ENCODE measurements around the gene LRRC70. TPM values are rescaled to one million over a fixed set of nuclear protein-coding genes. Genes with fewer than 3 reads are reported as not detected.

The LRRC70 gene
- total and polyA plus RNA-seq, 2 experiments from 2014 or later, result 0.15 to 1.7 TPM

DNA sequence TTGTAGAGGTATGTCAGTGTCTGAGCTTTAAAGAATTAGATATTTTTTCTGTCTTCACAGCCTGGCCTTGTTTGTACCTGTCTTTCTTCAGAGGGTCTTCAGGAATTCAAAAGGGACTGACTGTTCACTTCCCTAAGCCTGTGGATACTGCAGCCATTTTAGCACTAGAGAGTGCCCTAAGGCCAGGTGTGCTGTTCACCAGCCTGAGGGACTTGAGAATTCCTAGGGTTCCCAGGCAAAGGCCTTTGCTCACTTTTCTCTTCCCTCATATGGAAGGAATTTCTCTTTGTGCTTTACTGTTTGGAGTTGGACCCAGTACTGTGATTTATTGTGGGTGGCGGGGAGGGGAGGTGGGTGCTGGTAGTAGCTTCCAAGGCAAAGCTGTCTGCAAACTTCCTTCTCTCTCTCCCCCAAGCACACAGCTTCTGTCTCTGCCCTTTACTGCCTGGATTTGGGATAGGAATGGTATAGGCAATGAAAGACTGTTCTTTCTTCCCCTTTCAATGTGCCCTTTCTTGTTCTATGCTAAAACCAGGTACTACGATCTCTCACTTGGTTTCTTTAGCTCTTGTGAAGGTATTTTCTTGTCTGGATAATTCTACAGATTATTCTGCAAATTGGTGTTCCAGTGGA, 9.7 kb upstream of the LRRC70 start:
- Mint-ChIP-seq H3K4me1 (peaks cover 15% of the 10 kb centered on the region), H3K27ac (peak overlapping the region; percentile 63), H3K9me3 (peaks cover 23% of the 10 kb centered on the region), H3K27me3 (ENCODE audit: insufficient read depth, low read depth, poor library complexity) (peaks cover 3% of the 10 kb centered on the region), H3K4me3 (no peak overlapping the region), H3K36me3 (ENCODE audit: low read depth) (peaks cover 48% of the 10 kb centered on the region)
- H3K9me2 ChIP-seq (ENCODE audit: insufficient read depth), result no peaks in the 10 kb centered on the region
- no peak overlapping the region for H3K4me3 ChIP-seq
- peaks cover 3% of the 10 kb centered on the region; the same call in 1 of the 2 replicates for H3K79me2 ChIP-seq (replicated peaks; ENCODE audit: insufficient read depth)
- H3K27me3 ChIP-seq (ENCODE audit: insufficient read depth), result no peaks in the 10 kb centered on the region
- H3K4me1 ChIP-seq (ENCODE audit: insufficient read depth), result peaks cover 10% of the 10 kb centered on the region
- H3K27ac ChIP-seq (ENCODE audit: low read depth), result peak overlapping the region; percentile 56; the same call in 1 of the 2 replicates
- peak; percentile 66 for DNase-seq (ENCODE audit: low spot score)
- peak; percentile 90 for ATAC-seq
- H2AFZ ChIP-seq, result no peak overlapping the region
- no peaks in the 10 kb centered on the region for H3F3A ChIP-seq (replicated peaks; ENCODE audit: low read depth)
- H3K4me2 ChIP-seq, result peak overlapping the region; percentile 9; the same call in 1 of the 2 replicates
- no peaks in the 10 kb centered on the region for H3K36me3 ChIP-seq (ENCODE audit: insufficient read depth)
- TF ChIP-seq ZNF462 (CRISPR knock-in tag; IDR thresholded peaks at IDR 0.05) (no peak), CTCF (conservative IDR thresholded peaks at IDR 0.05; ENCODE audit: low read depth in 2 of 2) (peak in 1 of 2 experiments; percentile 37; a peak in 2 of 4 replicates), STAT1 (IDR thresholded peaks at IDR 0.05; ENCODE audit: unreplicated experiment) (no peak), NANOG (IDR thresholded peaks at IDR 0.05; ENCODE audit: borderline replicate concordance) (no peak), EZH2phosphoT487 (IDR thresholded peaks at IDR 0.05; ENCODE audit: unreplicated experiment) (no peak)
- H4K20me1 ChIP-seq (replicated peaks; ENCODE audit: insufficient read depth), result no peaks in the 10 kb centered on the region

All from GM23338 (cell line).